ENCODE measurements around the gene HSD11B1L.

Gene HSD11B1L

DNA sequence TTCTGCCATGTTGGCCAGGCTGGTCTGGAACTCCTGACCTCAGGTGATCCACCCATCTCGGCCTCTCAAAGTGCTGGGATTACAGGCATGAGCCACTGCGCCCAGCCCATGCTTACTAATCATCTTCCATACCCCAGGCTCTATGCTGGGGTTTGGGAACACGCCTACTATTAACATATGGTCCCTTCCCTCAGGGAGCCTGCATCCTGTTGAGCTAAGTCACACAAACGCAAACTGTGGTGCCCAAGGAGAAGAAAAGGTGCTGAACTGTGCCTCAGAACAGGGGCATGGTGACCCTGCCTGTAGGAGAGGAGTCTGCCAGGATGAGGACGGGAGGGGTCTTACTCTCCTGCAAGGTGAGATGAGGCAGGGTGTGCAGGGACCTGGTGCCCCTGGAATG, 6.1 kb upstream of the HSD11B1L start:
- Histone ChIP-seq H3K27me3 (replicated peaks; ENCODE audit: control insufficient read depth, insufficient read depth, low read length) (no peaks in the 10 kb centered on the region), H3K4me3 (replicated peaks; ENCODE audit: low read depth, low read length) (no peak overlapping the region), H3K36me3 (ENCODE audit: control insufficient read depth, insufficient read depth, low read length) (peaks cover 13% of the 10 kb centered on the region)
- TF ChIP-seq, protein P1, sequence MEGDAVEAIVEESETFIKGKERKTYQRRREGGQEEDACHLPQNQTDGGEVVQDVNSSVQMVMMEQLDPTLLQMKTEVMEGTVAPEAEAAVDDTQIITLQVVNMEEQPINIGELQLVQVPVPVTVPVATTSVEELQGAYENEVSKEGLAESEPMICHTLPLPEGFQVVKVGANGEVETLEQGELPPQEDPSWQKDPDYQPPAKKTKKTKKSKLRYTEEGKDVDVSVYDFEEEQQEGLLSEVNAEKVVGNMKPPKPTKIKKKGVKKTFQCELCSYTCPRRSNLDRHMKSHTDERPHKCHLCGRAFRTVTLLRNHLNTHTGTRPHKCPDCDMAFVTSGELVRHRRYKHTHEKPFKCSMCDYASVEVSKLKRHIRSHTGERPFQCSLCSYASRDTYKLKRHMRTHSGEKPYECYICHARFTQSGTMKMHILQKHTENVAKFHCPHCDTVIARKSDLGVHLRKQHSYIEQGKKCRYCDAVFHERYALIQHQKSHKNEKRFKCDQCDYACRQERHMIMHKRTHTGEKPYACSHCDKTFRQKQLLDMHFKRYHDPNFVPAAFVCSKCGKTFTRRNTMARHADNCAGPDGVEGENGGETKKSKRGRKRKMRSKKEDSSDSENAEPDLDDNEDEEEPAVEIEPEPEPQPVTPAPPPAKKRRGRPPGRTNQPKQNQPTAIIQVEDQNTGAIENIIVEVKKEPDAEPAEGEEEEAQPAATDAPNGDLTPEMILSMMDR (IDR thresholded peaks at IDR 0.05; ENCODE audit: insufficient read depth, low read length, poor library complexity, severe bottlenecking) = no peak
- no peak for DNase-seq (ENCODE audit: extremely low read depth, insufficient read length)

DNA sequence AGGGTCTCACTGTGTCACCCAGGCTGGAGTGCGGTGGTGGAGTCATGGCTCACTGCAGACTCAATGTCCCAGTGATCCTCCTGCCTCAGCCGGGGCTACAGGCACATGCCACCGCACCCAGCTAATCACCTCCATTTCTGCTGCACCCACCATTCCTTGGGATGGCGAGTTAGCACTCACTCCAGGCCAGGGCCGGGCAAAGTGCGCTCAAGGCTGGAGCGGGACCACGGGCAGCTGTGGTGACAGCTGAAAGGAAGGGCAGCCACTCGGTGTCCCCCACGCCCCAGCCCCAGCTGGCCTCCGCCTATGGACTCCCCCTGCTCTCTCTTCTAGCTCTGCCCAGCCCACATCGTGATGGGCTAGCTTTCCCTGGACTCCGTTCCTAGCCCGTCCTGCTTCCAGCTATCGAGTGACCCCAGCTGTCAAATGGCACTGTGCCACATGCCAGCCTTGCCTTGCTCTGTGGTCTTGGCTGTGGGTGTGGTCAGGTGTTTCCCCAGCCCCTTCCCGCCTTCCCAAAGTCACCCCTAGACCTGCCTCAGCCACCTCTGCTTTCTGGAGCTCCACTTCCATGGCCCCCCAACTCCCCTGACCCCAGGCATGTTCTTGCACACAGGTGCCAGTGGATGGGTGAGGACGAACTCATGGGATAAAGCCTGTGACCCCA, 4.6 kb upstream of the HSD11B1L start:
- Histone ChIP-seq H3K4me3 (replicated peaks; ENCODE audit: low read depth, low read length) (no peak overlapping the region), H3K27me3 (replicated peaks; ENCODE audit: control insufficient read depth, insufficient read depth, low read length) (no peaks in the 10 kb centered on the region), H3K36me3 (ENCODE audit: control insufficient read depth, insufficient read depth, low read length) (peaks cover 11% of the 10 kb centered on the region)
- DNase-seq (ENCODE audit: extremely low read depth, insufficient read length) = no peak
- TF ChIP-seq, protein P1 (IDR thresholded peaks at IDR 0.05; ENCODE audit: insufficient read depth, low read length, poor library complexity, severe bottlenecking) = no peak

DNA sequence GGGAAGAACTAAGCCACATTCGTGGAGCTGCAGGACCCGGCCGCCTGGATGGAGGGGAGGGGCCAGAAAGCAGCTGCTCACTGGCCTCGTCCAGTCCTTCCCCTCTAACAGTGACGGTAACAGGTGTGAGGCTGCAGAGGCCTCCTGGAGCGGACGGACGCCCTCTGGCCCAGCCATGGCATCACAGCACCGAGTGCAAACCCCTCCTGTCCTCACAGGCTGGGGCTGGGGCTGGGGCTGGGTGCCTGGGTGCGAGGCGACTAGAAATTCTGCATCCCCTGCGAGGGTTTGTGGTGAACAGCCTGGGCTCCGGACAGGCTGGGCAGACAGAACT, 4.1 kb upstream of the HSD11B1L start:
- TF ChIP-seq, protein P1 (IDR thresholded peaks at IDR 0.05; ENCODE audit: insufficient read depth, low read length, poor library complexity, severe bottlenecking) = no peak
- no peak for DNase-seq (ENCODE audit: extremely low read depth, insufficient read length)
- Histone ChIP-seq H3K36me3 (ENCODE audit: control insufficient read depth, insufficient read depth, low read length) (peaks cover 10% of the 10 kb centered on the region), H3K4me3 (replicated peaks; ENCODE audit: low read depth, low read length) (no peak overlapping the region), H3K27me3 (replicated peaks; ENCODE audit: control insufficient read depth, insufficient read depth, low read length) (no peaks in the 10 kb centered on the region)

DNA sequence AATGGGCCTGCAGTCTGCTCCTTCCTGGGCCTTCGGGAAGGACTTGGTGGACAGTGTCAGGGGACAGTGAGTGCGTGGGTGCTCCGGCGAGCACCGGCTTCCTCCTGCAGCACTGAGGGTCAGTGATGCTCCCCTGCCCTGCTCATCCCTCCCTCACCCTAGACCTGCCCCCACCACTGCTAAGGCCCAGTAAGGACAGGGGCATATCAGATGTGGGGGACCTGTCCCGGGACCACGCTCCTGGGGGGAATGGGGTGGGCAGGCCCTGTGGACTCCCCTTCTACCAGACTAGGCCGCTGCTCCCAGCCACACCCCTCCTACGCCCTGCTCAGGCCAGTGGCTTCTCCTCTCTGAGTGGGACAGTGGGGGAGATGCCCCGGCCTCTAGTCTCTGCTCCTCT, 3.7 kb upstream of the HSD11B1L start:
- DNase-seq (ENCODE audit: extremely low read depth, insufficient read length) = no peak
- TF ChIP-seq, protein P1 (IDR thresholded peaks at IDR 0.05; ENCODE audit: insufficient read depth, low read length, poor library complexity, severe bottlenecking) = no peak
- Histone ChIP-seq H3K27me3 (replicated peaks; ENCODE audit: control insufficient read depth, insufficient read depth, low read length) (no peaks in the 10 kb centered on the region), H3K4me3 (replicated peaks; ENCODE audit: low read depth, low read length) (no peak overlapping the region), H3K36me3 (ENCODE audit: control insufficient read depth, insufficient read depth, low read length) (peaks cover 7% of the 10 kb centered on the region)

DNA sequence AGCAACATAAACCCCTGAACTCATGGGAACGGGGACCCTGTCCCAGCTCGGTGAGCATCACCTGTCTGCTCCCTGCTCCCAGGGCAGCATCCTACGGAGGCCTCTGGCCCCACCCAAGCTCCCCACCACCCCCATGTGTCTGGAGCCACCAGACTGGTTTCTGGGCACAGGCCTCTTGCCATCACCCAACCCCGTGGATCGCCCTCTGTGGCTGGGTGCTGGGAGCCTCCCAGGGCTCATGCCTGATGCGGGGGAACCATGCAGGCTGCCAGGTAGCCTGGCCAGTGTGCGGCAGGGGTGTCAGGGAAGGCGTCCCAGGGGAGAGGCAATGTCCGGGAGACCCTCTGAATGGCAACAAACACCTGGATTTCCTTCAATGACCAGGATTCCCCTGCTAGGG, 3.2 kb upstream of the HSD11B1L start:
- no peak overlapping the region for H3K4me3 ChIP-seq (replicated peaks; ENCODE audit: low read depth, low read length)
- no peaks in the 10 kb centered on the region for H3K27me3 ChIP-seq (replicated peaks; ENCODE audit: control insufficient read depth, insufficient read depth, low read length)
- no peak for DNase-seq (ENCODE audit: extremely low read depth, insufficient read length)
- TF ChIP-seq, protein P1 (IDR thresholded peaks at IDR 0.05; ENCODE audit: insufficient read depth, low read length, poor library complexity, severe bottlenecking) = no peak
- H3K36me3 ChIP-seq (ENCODE audit: control insufficient read depth, insufficient read depth, low read length) = peaks cover 7% of the 10 kb centered on the region

All from GM06990 (cell line).